ENCODE measurements around the gene LIN9.
"Not testable (repeated sequence)": the region's sequence is repeated elsewhere in the genome, so short reads cannot be mapped to it uniquely, and the experiment has no call there.

The LIN9 gene

GRCh38 chr1:226308723-226309397 is at the start of gene LIN9:
TSS of gene LIN9 (minus strand) at chr1:226309164. CDS start at chr1:226309139, 25 bp downstream.
- DNase-seq, result peak; percentile 89

GRCh38 chr1:226357416-226357815 is 48.5 kb upstream of the LIN9 start:
- no peak for DNase-seq

- DNase-seq, result peak; percentile 20
These were observed 46.9 kb upstream of the LIN9 start for GRCh38 chr1:226355669-226356551.

GRCh38 chr1:226355016-226355415 is 46.1 kb upstream of the LIN9 start:
- DNase-seq, result no peak

- no peak for DNase-seq
These were observed 44.9 kb upstream of the LIN9 start for GRCh38 chr1:226353698-226354525.

GRCh38 chr1:226351709-226352108 is 42.7 kb upstream of the LIN9 start:
- no peak for DNase-seq

- no peak for DNase-seq
These were observed 41.5 kb upstream of the LIN9 start for GRCh38 chr1:226350519-226350865.

GRCh38 chr1:226349801-226350518 is 41.0 kb upstream of the LIN9 start:
- no peak for DNase-seq

- no peak for DNase-seq
These were observed 40.1 kb upstream of the LIN9 start for GRCh38 chr1:226349081-226349480.

- DNase-seq, result no peak
These were observed 35.7 kb upstream of the LIN9 start for GRCh38 chr1:226344441-226345259.

- DNase-seq, result no peak
These were observed 33.7 kb upstream of the LIN9 start for GRCh38 chr1:226342656-226343055.

- not testable (repeated sequence) for DNase-seq
These were observed 31.1 kb upstream of the LIN9 start for GRCh38 chr1:226340111-226340510.

- no peak for DNase-seq
These were observed 28.4 kb upstream of the LIN9 start for GRCh38 chr1:226337276-226337875.

GRCh38 chr1:226335661-226336060 is 26.7 kb upstream of the LIN9 start:
- DNase-seq, result no peak

- DNase-seq, result no peak
These were observed 24.0 kb upstream of the LIN9 start for GRCh38 chr1:226332947-226333346.

- DNase-seq, result no peak
These were observed 20.3 kb upstream of the LIN9 start for GRCh38 chr1:226329237-226329636.

- no peak for DNase-seq
These were observed 18.8 kb upstream of the LIN9 start for GRCh38 chr1:226327761-226328162.

- DNase-seq, result no peak
These were observed 16.2 kb upstream of the LIN9 start for GRCh38 chr1:226325178-226325577.

- DNase-seq, result no peak
These were observed 15.5 kb upstream of the LIN9 start for GRCh38 chr1:226324479-226324878.

- DNase-seq, result no peak
These were observed 14.0 kb upstream of the LIN9 start for GRCh38 chr1:226322986-226323385.

GRCh38 chr1:226320930-226321329 is 12.0 kb upstream of the LIN9 start:
- DNase-seq, result no peak
